ENCODE results near the gene MPZL1. TPM values are rescaled to one million over a fixed set of nuclear protein-coding genes. Genes with fewer than 3 reads are reported as not detected.

MPZL1 gene
- total and polyA plus RNA-seq, 4 donors: 11.3 to 26.1 (median 16.8) TPM

- Histone ChIP-seq H3K27me3 (ENCODE audit: control insufficient read depth in 4 of 4, insufficient read depth in 4 of 4, low read length in 3 of 4) (no peaks in the 10 kb centered on the region), H3K27ac (ENCODE audit: low read depth in 1 of 2, low read length in 2 of 2) (no peak overlapping the region), H3K9ac (ENCODE audit: low read depth in 1 of 2, low read length in 2 of 2) (no peak overlapping the region), H3K9me3 (ENCODE audit: control insufficient read depth in 4 of 4, low read length in 3 of 4) (no peaks in the 10 kb centered on the region), H3K4me1 (ENCODE audit: control insufficient read depth in 4 of 4, insufficient read depth in 4 of 4, low read length in 3 of 4) (no peaks in the 10 kb centered on the region), H3K4me3 (ENCODE audit: low read depth in 1 of 3, low read length in 3 of 3) (no peak overlapping the region), H3K36me3 (ENCODE audit: control insufficient read depth in 4 of 4, insufficient read depth in 3 of 4, low read depth in 1 of 4, low read length in 3 of 4) (peaks cover 0 to 6% (median 0%) of the 10 kb centered on the region in 4 donors)
- WGBS: 22% methylated on average over 7 of the region's 7 CpGs
- peak; percentile 81 for DNase-seq (ENCODE audit: low spot score)
- peak; percentile 98 for TF ChIP-seq CTCF (IDR thresholded peaks at IDR 0.05; ENCODE audit: low read depth, low read length, missing input control)
- no peak for TF ChIP-seq REST (IDR thresholded peaks at IDR 0.05)
- TF ChIP-seq RXRA (IDR thresholded peaks at IDR 0.05): no peak
- peak; percentile 96 for TF ChIP-seq RAD21 (IDR thresholded peaks at IDR 0.05)
Observed at GRCh38 chr1:167687919-167688519, 33.8 kb upstream of the MPZL1 start.

GRCh38 chr1:167689567-167689920 lies 32.2 kb upstream of the MPZL1 start:
- no peaks in the 10 kb centered on the region for H3K27me3 ChIP-seq (ENCODE audit: control insufficient read depth in 4 of 4, insufficient read depth in 4 of 4, low read length in 3 of 4)
- no peaks in the 10 kb centered on the region for H3K9me3 ChIP-seq (ENCODE audit: control insufficient read depth in 4 of 4, low read length in 3 of 4)
- H3K4me1 ChIP-seq (ENCODE audit: control insufficient read depth in 4 of 4, insufficient read depth in 4 of 4, low read length in 3 of 4): no peaks in the 10 kb centered on the region
- TF ChIP-seq EGR1 (IDR thresholded peaks at IDR 0.05; ENCODE audit: low read depth in 2 of 2) (no peak), NR2F2 (IDR thresholded peaks at IDR 0.05) (no peak), ZBTB33 (IDR thresholded peaks at IDR 0.05) (no peak), FOXA1 (IDR thresholded peaks at IDR 0.05) (no peak), REST (IDR thresholded peaks at IDR 0.05) (no peak), FOXA2 (IDR thresholded peaks at IDR 0.05) (no peak), RAD21 (IDR thresholded peaks at IDR 0.05) (no peak)
- 78% methylated on average over 5 of the region's 5 CpGs for WGBS
- H3K9ac ChIP-seq (ENCODE audit: low read depth in 1 of 2, low read length in 2 of 2): no peak overlapping the region
- H3K27ac ChIP-seq (ENCODE audit: low read depth in 1 of 2, low read length in 2 of 2): no peak overlapping the region
- no peak for DNase-seq (ENCODE audit: low spot score)
- H3K4me3 ChIP-seq (ENCODE audit: low read depth in 1 of 3, low read length in 3 of 3): no peak overlapping the region
- H3K36me3 ChIP-seq (ENCODE audit: control insufficient read depth in 4 of 4, insufficient read depth in 3 of 4, low read depth in 1 of 4, low read length in 3 of 4): peaks cover 0 to 7% (median 0%) of the 10 kb centered on the region in 4 donors

All from liver (tissue), 9 donors.